Stromal cell of bone marrow (primary cell): ENCODE measurements around the gene LANCL2.
"Not testable (repeated sequence)": the region's sequence is repeated elsewhere in the genome, so short reads cannot be mapped to it uniquely, and the experiment has no call there.

Experiments used
- DNase-seq: peaks from one replicate; pipeline ENCODE4 v3.0.0-alpha.2; 2012; ENCODE audit warnings: low read depth

The LANCL2 gene

GRCh38 chr7:55405856-55406541 is 40.9 kb downstream of the LANCL2 start:
- DNase-seq: no peak

- DNase-seq: no peak
Measured at GRCh38 chr7:55409482-55410225, 44.5 kb downstream of the LANCL2 start.

- DNase-seq: no peak
Measured at GRCh38 chr7:55410667-55411239, 45.6 kb downstream of the LANCL2 start.

- DNase-seq: no peak
Measured at GRCh38 chr7:55411844-55412243, 46.7 kb downstream of the LANCL2 start.

GRCh38 chr7:55413442-55413841 is 48.3 kb downstream of the LANCL2 start:
- DNase-seq: no peak

- DNase-seq: peak; percentile 45
Measured at GRCh38 chr7:55415173-55415778, 50.1 kb downstream of the LANCL2 start.

- DNase-seq: not testable (repeated sequence)
Measured at GRCh38 chr7:55417456-55417855, 52.3 kb downstream of the LANCL2 start.

- DNase-seq: no peak
Measured at GRCh38 chr7:55420530-55420929, 55.4 kb downstream of the LANCL2 start.

- no peak for DNase-seq
Measured at GRCh38 chr7:55423277-55423711, 58.2 kb downstream of the LANCL2 start.

GRCh38 chr7:55423891-55424290 is 58.8 kb downstream of the LANCL2 start:
- DNase-seq: no peak

- DNase-seq: no peak
Measured at GRCh38 chr7:55425141-55425752, 60.1 kb downstream of the LANCL2 start.

GRCh38 chr7:55426676-55427075 is 61.5 kb downstream of the LANCL2 start:
- DNase-seq: no peak

- DNase-seq: no peak
Measured at GRCh38 chr7:55427342-55427741, 62.2 kb downstream of the LANCL2 start.

- DNase-seq: no peak
Measured at GRCh38 chr7:55427800-55428199, 62.7 kb downstream of the LANCL2 start.

GRCh38 chr7:55429835-55430499 is 64.8 kb downstream of the LANCL2 start:
- no peak for DNase-seq

GRCh38 chr7:55431898-55432297 is 66.8 kb downstream of the LANCL2 start:
- DNase-seq: no peak

- no peak for DNase-seq
Measured at GRCh38 chr7:55432506-55432905, 67.4 kb downstream of the LANCL2 start.

- DNase-seq: no peak
Measured at GRCh38 chr7:55432939-55433784, 68.0 kb downstream of the LANCL2 start.

- DNase-seq: no peak
Measured at GRCh38 chr7:55435466-55435865, 70.3 kb downstream of the LANCL2 start.

GRCh38 chr7:55436457-55436856 is 71.3 kb downstream of the LANCL2 start:
- DNase-seq: no peak

- DNase-seq: no peak
Measured at GRCh38 chr7:55437375-55437774, 72.2 kb downstream of the LANCL2 start.
